Measurements from ENCODE around the gene SREK1.

The SREK1 gene

GRCh38 chr5:66151030-66151429 is 6.9 kb downstream of the SREK1 start:
- no peaks in the 10 kb centered on the region for H3K36me3 ChIP-seq (ENCODE audit: control insufficient read depth, insufficient read depth, low read length)
- H3K4me3 ChIP-seq (replicated peaks; ENCODE audit: low read depth, low read length): no peak overlapping the region
- TF ChIP-seq CTCF (IDR thresholded peaks at IDR 0.05; ENCODE audit: insufficient read depth, low read length, poor library complexity, severe bottlenecking): no peak

GRCh38 chr5:66151491-66151890 is 7.4 kb downstream of the SREK1 start:
- Histone ChIP-seq H3K4me3 (replicated peaks; ENCODE audit: low read depth, low read length) (no peak overlapping the region), H3K27me3 (replicated peaks; ENCODE audit: control insufficient read depth, insufficient read depth, low read length) (no peaks in the 10 kb centered on the region), H3K36me3 (ENCODE audit: control insufficient read depth, insufficient read depth, low read length) (no peaks in the 10 kb centered on the region)
- no peak for DNase-seq (ENCODE audit: extremely low read depth, insufficient read length)
- TF ChIP-seq CTCF (IDR thresholded peaks at IDR 0.05; ENCODE audit: insufficient read depth, low read length, poor library complexity, severe bottlenecking): no peak

More at GRCh38 chr5:66151030-66151429, 6.9 kb downstream of the SREK1 start:
- H3K27me3 ChIP-seq (replicated peaks; ENCODE audit: control insufficient read depth, insufficient read depth, low read length): no peaks in the 10 kb centered on the region
- no peak for DNase-seq (ENCODE audit: extremely low read depth, insufficient read length)

- no peaks in the 10 kb centered on the region for H3K27me3 ChIP-seq (replicated peaks; ENCODE audit: control insufficient read depth, insufficient read depth, low read length)
- H3K4me3 ChIP-seq (replicated peaks; ENCODE audit: low read depth, low read length): no peak overlapping the region
- H3K36me3 ChIP-seq (ENCODE audit: control insufficient read depth, insufficient read depth, low read length): peaks cover 6% of the 10 kb centered on the region
- DNase-seq (ENCODE audit: extremely low read depth, insufficient read length): no peak
- no peak for TF ChIP-seq CTCF (IDR thresholded peaks at IDR 0.05; ENCODE audit: insufficient read depth, low read length, poor library complexity, severe bottlenecking)
Measured at GRCh38 chr5:66157046-66157445, 12.9 kb downstream of the SREK1 start.

GRCh38 chr5:66161356-66161755 is 17.3 kb downstream of the SREK1 start:
- H3K4me3 ChIP-seq (replicated peaks; ENCODE audit: low read depth, low read length): no peak overlapping the region
- no peak for TF ChIP-seq CTCF (IDR thresholded peaks at IDR 0.05; ENCODE audit: insufficient read depth, low read length, poor library complexity, severe bottlenecking)
- no peaks in the 10 kb centered on the region for H3K27me3 ChIP-seq (replicated peaks; ENCODE audit: control insufficient read depth, insufficient read depth, low read length)
- DNase-seq (ENCODE audit: extremely low read depth, insufficient read length): no peak
- peaks cover 10% of the 10 kb centered on the region for H3K36me3 ChIP-seq (ENCODE audit: control insufficient read depth, insufficient read depth, low read length)

- no peak for DNase-seq (ENCODE audit: extremely low read depth, insufficient read length)
- peaks cover 8% of the 10 kb centered on the region for H3K36me3 ChIP-seq (ENCODE audit: control insufficient read depth, insufficient read depth, low read length)
- TF ChIP-seq CTCF (IDR thresholded peaks at IDR 0.05; ENCODE audit: insufficient read depth, low read length, poor library complexity, severe bottlenecking): no peak
Measured at GRCh38 chr5:66164044-66164790, 20.1 kb downstream of the SREK1 start.

More at GRCh38 chr5:66164044-66164790, 20.1 kb downstream of the SREK1 start:
- Histone ChIP-seq H3K27me3 (replicated peaks; ENCODE audit: control insufficient read depth, insufficient read depth, low read length) (no peaks in the 10 kb centered on the region), H3K4me3 (replicated peaks; ENCODE audit: low read depth, low read length) (no peak overlapping the region)

Measured in GM06990 (cell line).